Inflammatory macrophage treated with lipopolysaccharide for 1 hour (primary cell): ENCODE data around the gene TRMU.
"Not testable (repeated sequence)": the region's sequence is repeated elsewhere in the genome, so short reads cannot be mapped to it uniquely, and the experiment has no call there.

Source experiments
- DNase-seq, 2 donors: peaks; one replicate each; pipeline ENCODE4 v3.0.0-alpha.2; 2020 to 2022

The TRMU gene

GRCh38 chr22:46300491-46300890 lies 35.0 kb upstream of the TRMU start:
- no peak for DNase-seq

- no peak for DNase-seq
Measured at GRCh38 chr22:46303347-46303965, 32.1 kb upstream of the TRMU start.

- no peak for DNase-seq
Measured at GRCh38 chr22:46308283-46308988, 27.1 kb upstream of the TRMU start.

- DNase-seq: no peak
Measured at GRCh38 chr22:46309526-46310085, 25.9 kb upstream of the TRMU start.

GRCh38 chr22:46312056-46312455 lies 23.5 kb upstream of the TRMU start:
- DNase-seq: no peak

- DNase-seq: not testable (repeated sequence)
Measured at GRCh38 chr22:46312848-46313247, 22.7 kb upstream of the TRMU start.

GRCh38 chr22:46315976-46316375 lies 19.5 kb upstream of the TRMU start:
- DNase-seq: no peak

- no peak for DNase-seq
Measured at GRCh38 chr22:46317646-46318045, 17.9 kb upstream of the TRMU start.

GRCh38 chr22:46318576-46318975 lies 16.9 kb upstream of the TRMU start:
- DNase-seq: no peak

- DNase-seq: no peak
Measured at GRCh38 chr22:46319319-46319718, 16.2 kb upstream of the TRMU start.

GRCh38 chr22:46320166-46320710 lies 15.3 kb upstream of the TRMU start:
- no peak for DNase-seq

- no peak for DNase-seq
Measured at GRCh38 chr22:46320716-46321386, 14.7 kb upstream of the TRMU start.

- no peak for DNase-seq
Measured at GRCh38 chr22:46322711-46323110, 12.8 kb upstream of the TRMU start.

- DNase-seq: no peak
Measured at GRCh38 chr22:46323162-46323561, 12.4 kb upstream of the TRMU start.

GRCh38 chr22:46326066-46326680 lies 9.3 kb upstream of the TRMU start:
- DNase-seq: no peak

- no peak for DNase-seq
Measured at GRCh38 chr22:46327691-46328465, 7.6 kb upstream of the TRMU start.

- DNase-seq: no peak
Measured at GRCh38 chr22:46328797-46329196, 6.7 kb upstream of the TRMU start.

GRCh38 chr22:46329616-46330015 lies 5.9 kb upstream of the TRMU start:
- DNase-seq: no peak

- no peak for DNase-seq
Measured at GRCh38 chr22:46330426-46330825, 5.1 kb upstream of the TRMU start.

- no peak for DNase-seq
Measured at GRCh38 chr22:46331496-46331895, 4.0 kb upstream of the TRMU start.

- DNase-seq: peak; percentile 2 to 11
Measured at GRCh38 chr22:46336119-46337078, 885 bp downstream of the TRMU start.
